ENCODE results near the gene EPOP. TPM values are rescaled to one million over a fixed set of nuclear protein-coding genes. Genes with fewer than 3 reads are reported as not detected.
A peak's percentile ranks its signal among the peaks of the same experiment; 100 is the strongest.

EPOP gene
- total RNA-seq, 4 donors from 2014 or later: 0.29 to 1.2 (median 0.75) TPM; not detected in 1

- intact Hi-C loops (cut with DNase I; ENCODE audit: low total_unique reads): no loop called here
- in situ Hi-C loops (cut with MboI; ENCODE audit: low sequenced_read_pairs in 4 of 4): no loop called here
- Histone ChIP-seq H3K9me3 (no peaks in the 10 kb centered on the region), H3K27ac (peak overlapping the region; percentile 66 to 100 (median 84)), H3K4me1 (peaks cover 59 to 61% of the 10 kb centered on the region in 2 donors), H3K27me3 (no peaks in the 10 kb centered on the region), H3K4me3 (no peak overlapping the region), H3K36me3 (peaks cover 0 to 51% of the 10 kb centered on the region in 2 donors)
- DNase-seq (no peak), ATAC-seq (no peak)
- TF ChIP-seq CTCF (IDR thresholded peaks at IDR 0.05 in 4 of 5, conservative IDR thresholded peaks at IDR 0.05 in 1 of 5) (no peak), POLR2A (IDR thresholded peaks at IDR 0.05) (no peak)
Observed at GRCh38 chr17:38710604-38710962, 35.8 kb upstream of the EPOP start.

DNA sequence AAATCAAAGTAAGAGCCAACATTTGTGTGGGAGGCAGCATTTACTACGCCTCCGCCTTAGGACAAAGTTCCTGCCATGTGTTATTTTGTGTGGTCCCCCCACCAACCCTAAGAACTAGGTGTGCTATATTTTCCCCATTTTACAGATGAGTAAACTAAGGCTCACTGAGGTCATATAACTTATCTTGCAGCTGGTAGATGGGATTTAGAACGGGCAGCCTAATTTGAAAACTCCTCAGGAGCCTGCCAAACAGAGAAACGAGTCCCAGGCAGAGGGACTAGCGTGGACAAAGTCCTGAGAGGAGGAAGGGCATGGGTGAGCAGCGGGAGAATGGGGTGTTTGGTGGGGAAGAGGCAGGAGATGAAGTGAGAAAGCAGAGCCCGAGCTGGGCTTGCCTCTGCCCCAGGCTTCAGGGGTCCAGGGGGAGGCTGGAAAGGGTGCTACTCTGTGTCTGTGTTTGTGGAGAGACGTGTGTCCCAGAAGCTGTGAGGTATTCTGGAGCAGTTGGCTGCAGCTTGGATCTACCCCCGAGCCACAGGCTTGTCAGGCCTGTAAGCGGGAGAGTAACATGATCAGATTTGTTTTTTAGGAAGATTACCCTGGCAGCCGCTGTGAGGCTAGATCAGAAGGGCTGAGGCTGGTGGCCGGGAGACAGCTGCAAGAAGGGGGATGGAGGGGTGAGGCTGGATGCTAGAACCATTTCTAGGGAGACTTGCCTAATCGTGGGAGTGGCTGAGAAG is 35.3 kb upstream of the EPOP start:
- DNase-seq (peak; percentile 78 to 82), ATAC-seq (peak; percentile 67 to 69)
- H3K9me3 ChIP-seq: no peaks in the 10 kb centered on the region
- TF ChIP-seq POLR2A (IDR thresholded peaks at IDR 0.05) (peak; percentile 23 to 63), CTCF (IDR thresholded peaks at IDR 0.05 in 4 of 5, conservative IDR thresholded peaks at IDR 0.05 in 1 of 5) (no peak)
- in situ Hi-C loops (cut with MboI; ENCODE audit: low sequenced_read_pairs in 4 of 4) (no loop called here), intact Hi-C loops (cut with DNase I; ENCODE audit: low total_unique reads) (loop anchor here (5.0 kb wide), 1 partner anchor 87 kb away; the partner anchor contains the start of gene PIP4K2B)
- H3K27me3 ChIP-seq: no peaks in the 10 kb centered on the region
- H3K36me3 ChIP-seq: peaks cover 0 to 45% of the 10 kb centered on the region in 2 donors
- peaks cover 59 to 61% of the 10 kb centered on the region in 2 donors for H3K4me1 ChIP-seq
- H3K27ac ChIP-seq: peak overlapping the region; percentile 66 to 100 (median 84)
- no peak overlapping the region for H3K4me3 ChIP-seq

DNA sequence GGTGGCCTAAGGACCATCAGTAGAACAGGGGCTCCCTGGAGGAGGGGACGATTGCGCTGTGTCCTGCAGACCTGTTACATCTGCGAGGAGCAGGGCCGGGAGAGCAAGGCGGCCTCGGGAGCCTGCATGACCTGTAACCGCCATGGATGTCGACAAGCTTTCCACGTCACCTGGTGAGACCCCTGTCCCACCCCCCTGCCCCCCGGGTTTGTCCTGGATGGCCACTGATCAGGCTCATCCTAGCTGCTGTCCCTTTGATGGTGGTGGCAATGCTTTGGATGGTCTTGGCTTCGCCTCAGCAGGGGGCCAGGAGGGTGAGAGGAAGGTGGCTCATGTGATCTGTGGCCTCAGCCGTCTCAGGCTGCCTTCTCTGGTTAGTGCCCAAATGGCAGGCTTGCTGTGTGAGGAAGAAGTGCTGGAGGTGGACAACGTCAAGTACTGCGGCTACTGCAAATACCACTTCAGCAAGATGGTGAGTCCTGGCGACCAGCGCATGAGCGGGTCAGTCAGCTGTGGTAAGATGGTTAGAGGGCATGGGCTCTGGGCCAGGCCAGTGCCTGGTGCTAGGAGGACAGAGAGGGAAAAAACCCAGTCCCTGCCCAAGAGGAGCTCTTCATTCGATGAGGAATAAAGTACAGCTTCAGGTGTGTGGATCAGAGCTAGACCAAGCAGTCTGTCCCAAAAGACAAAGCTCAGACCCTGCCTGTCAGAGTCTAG is 34.5 kb upstream of the EPOP start:
- peak overlapping the region; percentile 66 to 100 (median 84) for H3K27ac ChIP-seq
- TF ChIP-seq POLR2A (IDR thresholded peaks at IDR 0.05) (no peak), CTCF (IDR thresholded peaks at IDR 0.05 in 4 of 5, conservative IDR thresholded peaks at IDR 0.05 in 1 of 5) (no peak)
- peaks cover 59 to 61% of the 10 kb centered on the region in 2 donors for H3K4me1 ChIP-seq
- no peaks in the 10 kb centered on the region for H3K9me3 ChIP-seq
- peaks cover 0 to 40% of the 10 kb centered on the region in 2 donors for H3K36me3 ChIP-seq
- no peaks in the 10 kb centered on the region for H3K27me3 ChIP-seq
- intact Hi-C loops (cut with DNase I; ENCODE audit: low total_unique reads): loop anchor here (5.0 kb wide), 1 partner anchor 88 kb away; the partner anchor contains the start of gene PIP4K2B
- no peak for ATAC-seq
- no peak overlapping the region for H3K4me3 ChIP-seq
- in situ Hi-C loops (cut with MboI; ENCODE audit: low sequenced_read_pairs in 4 of 4): no loop called here
- no peak for DNase-seq

DNA sequence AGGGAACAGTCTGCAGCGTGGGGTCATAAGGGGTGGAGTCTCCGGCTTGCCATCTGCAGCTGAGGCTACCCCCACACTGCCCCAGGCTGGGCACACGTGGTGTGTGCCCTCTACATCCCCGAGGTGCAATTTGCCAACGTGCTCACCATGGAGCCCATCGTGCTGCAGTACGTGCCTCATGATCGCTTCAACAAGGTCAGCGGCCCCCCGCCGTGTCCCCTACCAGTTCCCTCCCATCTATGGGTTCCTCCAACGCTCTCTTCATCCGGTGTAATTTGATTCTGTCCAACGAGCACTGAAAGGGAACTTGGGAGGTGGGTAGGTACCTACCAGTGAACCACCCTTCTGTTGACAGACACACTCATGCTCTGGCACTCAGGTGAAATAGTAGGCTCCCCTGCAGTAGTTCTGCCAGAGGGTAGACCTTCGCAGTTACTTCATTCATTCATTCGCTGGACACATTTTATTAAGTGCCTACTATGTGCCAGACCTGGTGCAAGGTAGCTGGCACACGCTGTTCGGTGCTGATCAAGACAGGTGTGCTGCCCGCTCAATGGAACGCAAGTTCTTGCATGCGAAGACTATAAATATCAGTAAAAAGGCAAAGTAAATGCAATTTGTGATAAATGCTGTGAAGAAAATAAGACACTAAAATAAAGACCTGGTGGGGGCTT is 33.1 kb upstream of the EPOP start:
- no peak overlapping the region for H3K4me3 ChIP-seq
- peaks cover 60 to 61% of the 10 kb centered on the region in 2 donors for H3K4me1 ChIP-seq

More for the DNA sequence above, 33.1 kb upstream of the EPOP start:
- DNase-seq: no peak
- no peaks in the 10 kb centered on the region for H3K27me3 ChIP-seq
- H3K9me3 ChIP-seq: no peaks in the 10 kb centered on the region
- H3K36me3 ChIP-seq: peaks cover 0 to 28% of the 10 kb centered on the region in 2 donors
- no peak for ATAC-seq
- no peak for TF ChIP-seq POLR2A (IDR thresholded peaks at IDR 0.05)
- TF ChIP-seq CTCF (IDR thresholded peaks at IDR 0.05 in 4 of 5, conservative IDR thresholded peaks at IDR 0.05 in 1 of 5): no peak
- intact Hi-C loops (cut with DNase I; ENCODE audit: low total_unique reads) (loop anchor here (5.0 kb wide), 1 partner anchor 89 kb away; the partner anchor contains the start of gene PIP4K2B), in situ Hi-C loops (cut with MboI; ENCODE audit: low sequenced_read_pairs in 4 of 4) (no loop called here)
- H3K27ac ChIP-seq: peak overlapping the region in 3 of 4 donors; percentile 96 to 100 (median 100)

Measured in gastrocnemius medialis (tissue), 4 donors.